ENCODE data around the gene COCH.

DNA sequence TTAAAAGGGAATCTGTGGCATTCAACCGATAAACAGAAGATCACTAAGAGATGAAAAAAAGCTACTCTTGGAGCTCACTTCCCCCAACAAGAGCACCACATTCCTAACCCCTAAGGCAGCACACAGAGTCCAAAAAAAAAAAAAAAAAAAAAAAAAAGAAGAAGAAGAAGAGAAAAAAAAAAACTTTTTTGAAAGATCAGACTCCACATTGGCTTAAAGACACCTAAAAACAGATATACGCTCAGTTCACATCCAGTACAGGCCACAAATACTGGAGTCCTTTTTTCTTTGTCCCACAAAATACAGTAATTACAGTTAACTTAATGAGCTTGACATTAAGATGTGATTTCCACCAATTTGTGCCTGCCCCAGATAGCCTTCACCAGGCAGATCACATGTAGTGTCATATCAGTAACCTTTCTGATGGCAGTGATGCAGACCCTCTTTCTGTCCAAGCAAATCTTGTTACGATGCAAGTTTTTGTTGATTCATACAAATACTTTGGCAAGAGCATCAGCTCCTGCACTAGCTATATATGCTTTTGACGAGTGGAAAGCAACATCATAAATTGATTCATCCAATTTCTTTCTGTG lies 20.7 kb downstream of the COCH start:
- TF ChIP-seq, protein P1, sequence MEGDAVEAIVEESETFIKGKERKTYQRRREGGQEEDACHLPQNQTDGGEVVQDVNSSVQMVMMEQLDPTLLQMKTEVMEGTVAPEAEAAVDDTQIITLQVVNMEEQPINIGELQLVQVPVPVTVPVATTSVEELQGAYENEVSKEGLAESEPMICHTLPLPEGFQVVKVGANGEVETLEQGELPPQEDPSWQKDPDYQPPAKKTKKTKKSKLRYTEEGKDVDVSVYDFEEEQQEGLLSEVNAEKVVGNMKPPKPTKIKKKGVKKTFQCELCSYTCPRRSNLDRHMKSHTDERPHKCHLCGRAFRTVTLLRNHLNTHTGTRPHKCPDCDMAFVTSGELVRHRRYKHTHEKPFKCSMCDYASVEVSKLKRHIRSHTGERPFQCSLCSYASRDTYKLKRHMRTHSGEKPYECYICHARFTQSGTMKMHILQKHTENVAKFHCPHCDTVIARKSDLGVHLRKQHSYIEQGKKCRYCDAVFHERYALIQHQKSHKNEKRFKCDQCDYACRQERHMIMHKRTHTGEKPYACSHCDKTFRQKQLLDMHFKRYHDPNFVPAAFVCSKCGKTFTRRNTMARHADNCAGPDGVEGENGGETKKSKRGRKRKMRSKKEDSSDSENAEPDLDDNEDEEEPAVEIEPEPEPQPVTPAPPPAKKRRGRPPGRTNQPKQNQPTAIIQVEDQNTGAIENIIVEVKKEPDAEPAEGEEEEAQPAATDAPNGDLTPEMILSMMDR (conservative IDR thresholded peaks at IDR 0.05; ENCODE audit: low read depth, low read length) = no peak
- TF ChIP-seq EZH2 (IDR thresholded peaks at IDR 0.05; ENCODE audit: low read length, unreplicated experiment) = no peak
